Adrenal gland (tissue), 12 donors: ENCODE results near the gene C9orf57. TPM values are rescaled to one million over a fixed set of nuclear protein-coding genes. Genes with fewer than 3 reads are reported as not detected.

Experiments
- DNase-seq, 7 donors: peaks; one replicate each; pipeline ENCODE4 v3.0.0-alpha.2; 2019 to 2020
- H3K27ac ChIP-seq, 5 donors: fragments of 200-600 bp; sonication (generic) in 4 of 5; 1 replicate in 3 of 5; 2 replicates in 2 of 5; pipeline versions ENCODE4 v1.5.1 to v1.8.0; 2016 to 2020; ENCODE audit warnings: mild to moderate bottlenecking in 1 of 5
- H3K27me3 ChIP-seq: fragments of 200-600 bp; 2 replicates; pipeline ENCODE4 v1.8.0; 2021
- H3K36me3 ChIP-seq, 2 donors: fragments of 200-600 bp; replicated peaks in 1 of 2; 1 replicate in 1 of 2; 2 replicates in 1 of 2; pipeline versions ENCODE4 v1.5.1 to v1.8.0; 2018 to 2022
- H3K4me1 ChIP-seq, 2 donors: fragments of 200-600 bp; replicated peaks in 1 of 2; 1 replicate in 1 of 2; 2 replicates in 1 of 2; pipeline versions ENCODE4 v1.5.1 to v1.8.0; 2018 to 2021
- H3K4me3 ChIP-seq, 4 donors: fragments of 200-600 bp; sonication (generic) in 3 of 4; one replicate each; pipeline ENCODE4 v1.5.1; 2016 to 2018
- H3K9me3 ChIP-seq, 3 donors: fragments of 200-600 bp; sonication (generic) in 1 of 3; replicated peaks in 1 of 3; 1 replicate in 2 of 3; 2 replicates in 1 of 3; pipeline versions ENCODE4 v1.5.1 to v1.8.0; 2016 to 2021
- POLR2A ChIP-seq, 2 donors: fragments of 450-650 bp; IDR thresholded peaks; one replicate each; pipeline ENCODE4 v1.6.1; 2017; ENCODE audit warnings: antibody characterized with exemption in 2 of 2, mild to moderate bottlenecking in 2 of 2, moderate library complexity in 1 of 2
- WGBS, 4 donors: extraction: QIAGEN DNeasy Blood & Tissue Kit in 2 of 4; methylation state at CpG; one replicate each; pipeline versions ENCODE4 v1.1.5 to v1.1.7; 2013 to 2017; 5-methylcytosine and 5-hydroxymethylcytosine counted together
- intact Hi-C, 2 donors: fragments of 100-400 bp; cut with DNase I; formaldehyde crosslinking; loops; one replicate each; pipeline versions ENCODE4 v1.14.1 to v1.15.0; 2022 to 2023
- polyA plus RNA-seq, 3 donors: library from polyadenylated mRNA; stranded (reverse); fragments of 200-250 nt in 2 of 3; fragments of 350-450 nt in 1 of 3; fragmentation: Illumina TruSeq in 1 of 3; extraction: RNeasy Lipid Tissue Mini Kit (QIAGEN cat#74804) in 1 of 3; gene quantifications; one replicate each; pipeline ENCODE4 v1.2.3, GENCODE V29; 2013 to 2014
- total RNA-seq, 9 donors: library from RNA; depleted of rRNA in 4 of 9; stranded (reverse); fragments of >200 nt in 4 of 9; fragments of 120-200 nt in 1 of 9; fragmentation: NEBNext Ultra II Directional in 1 of 9; extraction: Animal tissue kit (Norgen Biotek cat#: 25700) in 1 of 9; gene quantifications; one replicate each; pipeline versions ENCODE4 v1.1.0 to v1.2.4, GENCODE V29; 2013 to 2023
- TF ChIP-seq, protein P1 (sequence below), 6 experiments: fragments of 450-650 bp in 4 of 6; fragments of 200-600 bp in 2 of 6; sonication (generic) in 1 of 6; IDR thresholded peaks; 1 replicate in 5 of 6; 2 replicates in 1 of 6; pipeline versions ENCODE4 v1.5.1 to v1.8.0; 2016 to 2021; ENCODE audit warnings: antibody characterized with exemption in 6 of 6, mild to moderate bottlenecking in 2 of 6, moderate library complexity in 1 of 6
- donor health status: healthy with polysubstance abuse.
- donor health status: Bipolar disorder and iron deficiency.
- donor health status: DM: yes; HTN: yes; CAD: no.
- donor health status: DM: no; HTN: no; CAD: no.
- donor health status: DM: no; HTN: no; CAD: no.
- donor health status: DM: yes; HTN: yes; CAD: no.

The C9orf57 gene
- total and polyA plus RNA-seq, 12 donors: not detected

DNA sequence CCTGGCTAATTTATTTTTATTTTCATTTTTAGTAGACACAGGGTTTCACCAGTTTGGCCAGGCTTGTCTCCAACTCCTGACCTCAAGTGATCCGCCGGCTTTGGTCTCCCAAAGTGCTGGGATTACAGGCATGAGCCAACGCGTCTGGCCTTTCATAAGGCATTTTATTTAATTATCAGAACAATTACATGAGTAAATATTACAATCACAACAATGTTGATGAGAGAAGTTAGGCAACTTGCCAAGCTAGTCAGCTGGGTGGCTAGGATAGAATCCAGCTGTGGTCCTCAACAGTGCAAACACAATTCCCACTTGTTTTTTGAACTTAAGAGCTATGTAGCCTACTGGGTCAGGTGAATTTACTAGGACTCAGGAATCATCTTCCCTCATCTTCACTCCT lies 22.0 kb downstream of the C9orf57 start:
- 79 to 87% (median 80%) methylated on average over 4 of the region's 4 CpGs for WGBS, 4 donors
- H3K4me3 ChIP-seq: no peak overlapping the region
- H3K27me3 ChIP-seq: no peaks in the 10 kb centered on the region
- H3K4me1 ChIP-seq: no peaks in the 10 kb centered on the region
- H3K27ac ChIP-seq: no peak overlapping the region
- no peak for DNase-seq
- no peaks in the 10 kb centered on the region for H3K9me3 ChIP-seq
- TF ChIP-seq, protein P1, sequence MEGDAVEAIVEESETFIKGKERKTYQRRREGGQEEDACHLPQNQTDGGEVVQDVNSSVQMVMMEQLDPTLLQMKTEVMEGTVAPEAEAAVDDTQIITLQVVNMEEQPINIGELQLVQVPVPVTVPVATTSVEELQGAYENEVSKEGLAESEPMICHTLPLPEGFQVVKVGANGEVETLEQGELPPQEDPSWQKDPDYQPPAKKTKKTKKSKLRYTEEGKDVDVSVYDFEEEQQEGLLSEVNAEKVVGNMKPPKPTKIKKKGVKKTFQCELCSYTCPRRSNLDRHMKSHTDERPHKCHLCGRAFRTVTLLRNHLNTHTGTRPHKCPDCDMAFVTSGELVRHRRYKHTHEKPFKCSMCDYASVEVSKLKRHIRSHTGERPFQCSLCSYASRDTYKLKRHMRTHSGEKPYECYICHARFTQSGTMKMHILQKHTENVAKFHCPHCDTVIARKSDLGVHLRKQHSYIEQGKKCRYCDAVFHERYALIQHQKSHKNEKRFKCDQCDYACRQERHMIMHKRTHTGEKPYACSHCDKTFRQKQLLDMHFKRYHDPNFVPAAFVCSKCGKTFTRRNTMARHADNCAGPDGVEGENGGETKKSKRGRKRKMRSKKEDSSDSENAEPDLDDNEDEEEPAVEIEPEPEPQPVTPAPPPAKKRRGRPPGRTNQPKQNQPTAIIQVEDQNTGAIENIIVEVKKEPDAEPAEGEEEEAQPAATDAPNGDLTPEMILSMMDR (IDR thresholded peaks at IDR 0.05): no peak
- no peak for TF ChIP-seq POLR2A (IDR thresholded peaks at IDR 0.05)
- no peaks in the 10 kb centered on the region for H3K36me3 ChIP-seq
- intact Hi-C loops: loop anchor here (5.0 kb wide), 2 partner anchors 229 to 234 kb away; no protein-coding TSS in a partner anchor

DNA sequence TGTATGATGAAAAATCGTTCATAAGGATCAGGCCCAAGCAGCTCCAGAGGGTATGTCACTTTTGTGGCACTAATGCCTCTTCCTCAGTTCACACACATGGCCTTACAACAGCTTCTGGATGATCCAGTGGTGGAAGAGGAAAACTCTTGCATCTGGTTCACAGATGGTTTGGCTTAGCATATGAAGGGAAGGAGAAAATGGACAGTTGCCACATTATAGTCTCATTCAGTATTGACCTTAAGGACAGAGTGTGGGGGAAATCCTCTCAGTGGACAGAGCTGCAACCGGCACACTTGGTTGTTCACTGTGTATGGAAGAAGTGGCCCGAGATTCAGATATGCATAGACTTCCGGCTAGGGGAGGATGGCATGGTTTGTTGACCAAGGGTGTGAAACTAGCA lies 22.8 kb downstream of the C9orf57 start:
- no peaks in the 10 kb centered on the region for H3K36me3 ChIP-seq
- TF ChIP-seq POLR2A (IDR thresholded peaks at IDR 0.05): no peak
- TF ChIP-seq, protein P1 (IDR thresholded peaks at IDR 0.05): no peak
- H3K27ac ChIP-seq: no peak overlapping the region
- H3K27me3 ChIP-seq: no peaks in the 10 kb centered on the region
- no peaks in the 10 kb centered on the region for H3K9me3 ChIP-seq
- no peaks in the 10 kb centered on the region for H3K4me1 ChIP-seq
- H3K4me3 ChIP-seq: no peak overlapping the region
- DNase-seq: no peak
- WGBS, 4 donors: 66 to 81% (median 70%) methylated on average over 4 of the region's 4 CpGs
- intact Hi-C loops: loop anchor here (5.0 kb wide), 2 partner anchors 230 to 235 kb away; no protein-coding TSS in a partner anchor

DNA sequence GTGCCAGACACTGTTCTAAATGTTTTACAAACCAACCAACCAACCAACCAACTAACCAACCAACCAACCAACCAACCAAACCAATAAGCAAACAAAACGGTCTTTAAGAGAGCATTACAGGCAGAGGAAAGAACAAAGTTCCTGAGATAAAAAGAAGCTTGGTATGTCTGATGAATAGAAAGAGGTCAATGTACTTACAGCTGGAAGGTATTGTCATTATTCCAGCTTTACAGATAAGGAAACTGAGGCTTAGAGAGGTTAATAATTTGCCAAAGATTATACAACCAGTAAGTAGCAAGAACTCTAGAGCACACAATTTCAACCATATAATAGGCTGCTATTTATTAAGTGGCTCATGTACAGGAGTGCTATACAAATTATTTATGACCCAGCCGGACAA lies 29.6 kb downstream of the C9orf57 start:
- TF ChIP-seq POLR2A (IDR thresholded peaks at IDR 0.05): no peak
- TF ChIP-seq, protein P1 (IDR thresholded peaks at IDR 0.05): no peak
- WGBS, 4 donors: 74 to 87% (median 79%) methylated on average over 2 of the region's 2 CpGs
- intact Hi-C loops: no loop called here
- no peaks in the 10 kb centered on the region for H3K9me3 ChIP-seq
- H3K4me1 ChIP-seq: no peaks in the 10 kb centered on the region
- H3K27me3 ChIP-seq: no peaks in the 10 kb centered on the region
- H3K27ac ChIP-seq: no peak overlapping the region
- no peak overlapping the region for H3K4me3 ChIP-seq
- H3K36me3 ChIP-seq: no peaks in the 10 kb centered on the region
- DNase-seq: no peak

DNA sequence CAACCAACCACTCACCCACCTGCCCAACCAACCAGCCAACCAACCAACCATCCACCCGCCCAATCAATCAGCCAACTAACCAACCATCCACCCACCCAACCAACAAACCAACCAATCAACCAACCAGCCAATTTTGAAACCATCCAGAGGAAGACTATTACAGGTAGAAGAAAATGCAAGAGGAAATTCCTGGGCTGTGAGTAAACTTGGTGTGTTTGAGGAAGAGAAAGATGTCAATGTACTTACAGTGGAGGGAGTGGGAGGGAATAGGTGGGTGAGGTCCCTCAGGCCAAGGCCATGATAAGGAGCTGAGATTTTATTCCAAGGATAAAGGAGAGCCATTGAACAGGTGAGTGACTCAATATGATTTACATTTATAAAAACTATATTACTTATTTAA lies 30.4 kb downstream of the C9orf57 start:
- no peak for TF ChIP-seq POLR2A (IDR thresholded peaks at IDR 0.05)
- TF ChIP-seq, protein P1 (IDR thresholded peaks at IDR 0.05): no peak
- H3K36me3 ChIP-seq: no peaks in the 10 kb centered on the region
- DNase-seq: no peak
- WGBS, 4 donors: 64 to 93% (median 77%) methylated on average over 1 of the region's 1 CpG
- no peak overlapping the region for H3K4me3 ChIP-seq
- H3K9me3 ChIP-seq: no peaks in the 10 kb centered on the region
- H3K4me1 ChIP-seq: no peaks in the 10 kb centered on the region
- H3K27ac ChIP-seq: no peak overlapping the region
- intact Hi-C loops: loop anchor here (5.0 to 10.0 kb wide), 2 partner anchors 223 to 225 kb away; no protein-coding TSS in a partner anchor
- H3K27me3 ChIP-seq: no peaks in the 10 kb centered on the region
